GM12878 (cell line): Measurements from ENCODE around the gene RPL12. TPM values are rescaled to one million over a fixed set of nuclear protein-coding genes. Genes with fewer than 3 reads are reported as not detected.

Experiments
- ATAC-seq: fragments of 200-7000 bp; cut with Tn5 transposase; 3 replicates; pipeline ENCODE4 v1.9.1; 2020; ENCODE audit warnings: mild to moderate bottlenecking, moderate library complexity
- BruUV-seq: library from RNA; stranded (reverse); fragments of 400-500 nt; replicated peaks from 2 replicates; lab custom pipeline; 2021; lab: Mats Ljungman, UMichigan
- CTCF ChIA-PET: fragments of 300-600 bp; sonication (Branson Sonifier 250); formaldehyde crosslinking; extraction: SDS; loops from one replicate; lab custom pipeline; 2021; ENCODE audit warnings: inconsistent platforms; lab: Yijun Ruan, JAX
- POLR2A ChIA-PET: fragments of 350-600 bp; formaldehyde crosslinking; extraction: SDS; loops from one replicate; lab custom pipeline; 2021; ENCODE audit warnings: inconsistent platforms; lab: Charles Lee
- RAD21 ChIA-PET: fragments of 300-600 bp; sonication (Branson Sonifier 250); formaldehyde crosslinking; loops from one replicate; lab custom pipeline; 2023; ENCODE audit warnings: antibody characterized with exemption; ENCODE audit not compliant: unreplicated experiment; lab: Charles Lee
- SMC1A ChIA-PET: fragments of 300-600 bp; sonication (Branson Sonifier 250); formaldehyde crosslinking; loops from one replicate; lab custom pipeline; 2023; ENCODE audit not compliant: unreplicated experiment, uncharacterized antibody; lab: Charles Lee
- DNase-seq: peaks from one replicate; pipeline ENCODE4 v3.0.0-alpha.2; 2011; ENCODE audit warnings: low read depth, low spot score
- FAIRE-seq: peaks from 3 replicates; lab custom pipeline; 2011; peaks lifted over from hg19 to GRCh38; lab: Jason Lieb, UNC
- H2AFZ ChIP-seq: 2 replicates; pipeline ENCODE4 v1.6.0; 2011; ENCODE audit warnings: low read depth, low read length, control low read depth; ENCODE audit not compliant: control insufficient read depth
- H3K27ac ChIP-seq: 2 replicates; pipeline ENCODE4 v1.5.1; 2011; ENCODE audit warnings: control low read depth; ENCODE audit not compliant: control insufficient read depth, insufficient read depth
- H3K27me3 ChIP-seq, 2 experiments: replicated peaks in 1 of 2; 2 replicates each; pipeline versions ENCODE4 v1.6.0 to v1.6.1; 2011; ENCODE audit warnings: low read length in 1 of 2; ENCODE audit not compliant: control insufficient read depth in 2 of 2, insufficient read depth in 2 of 2
- H3K36me3 ChIP-seq, 2 experiments: 2 replicates each; pipeline ENCODE4 v1.5.1; 2011; ENCODE audit warnings: low read length in 1 of 2; ENCODE audit not compliant: control insufficient read depth in 2 of 2, insufficient read depth in 2 of 2
- H3K4me1 ChIP-seq: 2 replicates; pipeline ENCODE4 v1.6.1; 2011; ENCODE audit warnings: mild to moderate bottlenecking, low read length, moderate library complexity, mixed read lengths; ENCODE audit not compliant: control insufficient read depth, insufficient read depth
- H3K4me2 ChIP-seq: 2 replicates; pipeline ENCODE4 v1.6.0; 2011; ENCODE audit warnings: control low read depth; ENCODE audit not compliant: control insufficient read depth, insufficient read depth
- H3K4me3 ChIP-seq: fragments of 200-600 bp; sonication (generic); 2 replicates; pipeline ENCODE4 v1.5.1; 2016
- H3K79me2 ChIP-seq: 2 replicates; pipeline ENCODE4 v1.6.0; 2011; ENCODE audit warnings: low read length; ENCODE audit not compliant: control insufficient read depth, insufficient read depth
- H3K9ac ChIP-seq: 2 replicates; pipeline ENCODE4 v1.8.0; 2011; ENCODE audit warnings: low read length, control low read depth, mixed read lengths; ENCODE audit not compliant: control insufficient read depth, insufficient read depth
- H3K9me3 ChIP-seq: replicated peaks from 3 replicates; pipeline ENCODE4 v1.5.1; 2011; ENCODE audit warnings: mild to moderate bottlenecking, low read length; ENCODE audit not compliant: control insufficient read depth, insufficient read depth
- H4K20me1 ChIP-seq: 2 replicates; pipeline ENCODE4 v1.6.0; 2011; ENCODE audit not compliant: control insufficient read depth, insufficient read depth
- ATF7 ChIP-seq: fragments of 450-650 bp; IDR thresholded peaks from 2 replicates; pipeline ENCODE4 v1.6.1; 2016; ENCODE audit warnings: low read depth, mild to moderate bottlenecking
- BCLAF1 ChIP-seq: fragments of 450-650 bp; IDR thresholded peaks from 2 replicates; pipeline ENCODE4 v1.6.1; 2017; ENCODE audit warnings: antibody characterized with exemption, mild to moderate bottlenecking, moderate library complexity
- ETV6 ChIP-seq, 2 experiments: fragments of 450-650 bp in 1 of 2; IDR thresholded peaks in 1 of 2; conservative IDR thresholded peaks in 1 of 2; 2 replicates each; pipeline ENCODE4 v1.6.1; 2014; ENCODE audit warnings: antibody characterized with exemption in 1 of 2, borderline replicate concordance in 1 of 2, low read depth in 1 of 2, mild to moderate bottlenecking in 1 of 2, moderate library complexity in 1 of 2
- PAX5 ChIP-seq: IDR thresholded peaks from 2 replicates; pipeline ENCODE4 v1.6.1; 2011; ENCODE audit warnings: low read depth, low read length, borderline replicate concordance
- RELA ChIP-seq: fragments of 450-650 bp; IDR thresholded peaks from 2 replicates; pipeline ENCODE4 v1.8.0; 2014; ENCODE audit warnings: borderline replicate concordance; ENCODE audit not compliant: partially characterized antibody
- SMARCA5 ChIP-seq: fragments of 450-650 bp; IDR thresholded peaks from 2 replicates; pipeline ENCODE4 v1.6.1; 2017; ENCODE audit warnings: mild to moderate bottlenecking
- ZBED1 ChIP-seq: IDR thresholded peaks from 2 replicates; pipeline ENCODE4 v1.6.1; 2016; ENCODE audit warnings: borderline replicate concordance
- ZNF274 ChIP-seq: IDR thresholded peaks from one replicate; pipeline ENCODE4 v1.8.0; 2011; ENCODE audit not compliant: insufficient read length, insufficient read depth
- WGBS: methylation state at CpG from one replicate; pipeline ENCODE4 v1.1.6; 2016; ENCODE audit warnings: low lambda C conversion rate; ENCODE audit not compliant: insufficient replicate concordance, insufficient coverage; ENCODE audit errors: missing lambda C conversion rate; 5-methylcytosine and 5-hydroxymethylcytosine counted together
- in situ Hi-C: fragments of 300-500 bp; cut with MboI; formaldehyde crosslinking; loops from 9 replicates; pipeline ENCODE4 v1.14.3; 2018; ENCODE audit warnings: mixed read lengths
- intact Hi-C: fragments of 100-400 bp; cut with micrococcal nuclease; formaldehyde crosslinking; loops from one replicate; pipeline ENCODE4 v1.14.2; 2022; ENCODE audit not compliant: unreplicated experiment
- polyA plus RNA-seq, 11 experiments: library from polyadenylated mRNA; depleted of rRNA in 4 of 11; unstranded in 6 of 11; stranded (reverse) in 5 of 11; fragments of >200 nt; fragmentation: Nextera tagmentation in 4 of 11; fragmentation: Illumina TruSeq in 1 of 11; extraction: Ambion mirVana in 4 of 11; extraction: Trizol in 1 of 11; gene quantifications; 1 replicate in 1 of 11; 2 replicates in 10 of 11; pipeline versions ENCODE4 v1.2.1 to v1.2.3, GENCODE V29; 2011 to 2016; ENCODE audit warnings: inconsistent platforms in 2 of 11, missing spikeins in 2 of 11, low read depth in 1 of 11
- total RNA-seq, 4 experiments: library from RNA; depleted of rRNA in 3 of 4; stranded (reverse); fragments of >200 nt in 3 of 4; fragmentation: Illumina TruSeq in 1 of 4; extraction: Trizol in 1 of 4; gene quantifications; 2 replicates each; pipeline versions ENCODE4 v1.2.1 to v1.2.3, GENCODE V29; 2013 to 2021
- TF ChIP-seq, protein P1 (sequence below): fragments of 450-650 bp; IDR thresholded peaks from 2 replicates; pipeline ENCODE4 v1.6.1; 2017; ENCODE audit warnings: mild to moderate bottlenecking

Gene RPL12
- total and polyA plus RNA-seq, 10 of the 15 experiments (the other 5 are each of a cell fraction or from before 2014, with no cell fraction given): 961 to 5,544 (median 2,858) TPM

DNA sequence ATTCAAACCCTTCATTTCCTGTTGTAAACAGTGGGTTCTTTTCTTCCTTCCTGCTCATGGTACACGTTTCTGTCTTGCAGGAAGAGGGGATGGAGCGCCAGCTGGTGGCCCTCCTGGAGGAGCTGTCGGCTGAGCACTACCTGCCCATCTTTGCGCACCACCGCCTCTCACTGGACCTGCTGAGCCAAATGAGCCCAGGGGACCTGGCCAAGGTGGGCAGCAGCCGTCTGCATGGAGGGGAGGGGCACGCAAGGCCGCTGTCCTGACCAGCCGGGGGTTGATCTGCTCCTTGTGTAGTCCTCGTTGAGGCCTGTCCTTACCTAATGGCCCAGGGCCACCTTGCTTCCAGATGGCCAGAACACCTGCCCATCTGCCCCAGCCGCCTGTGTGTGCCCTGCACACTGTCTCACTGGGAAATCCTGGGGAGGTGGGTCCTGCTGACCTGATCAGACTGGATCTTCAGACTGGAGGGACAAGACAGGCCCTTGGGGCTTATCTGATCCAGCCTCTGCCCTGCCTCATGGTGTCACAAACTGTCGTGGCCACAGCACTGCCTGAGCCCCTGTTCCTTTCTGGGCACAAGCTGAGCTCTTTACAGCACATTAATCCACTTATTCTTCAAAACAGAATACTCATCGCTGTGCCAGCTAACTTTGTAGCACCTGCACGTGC lies 44.8 kb upstream of the RPL12 start:
- H3K36me3 ChIP-seq: peaks cover 2 to 3% of the 10 kb centered on the region in 2 experiments; a peak in 3 of 4 replicates
- H2AFZ ChIP-seq: no peak overlapping the region
- no peak overlapping the region for H3K4me3 ChIP-seq
- ChIA-PET RAD21 (no interaction called here), POLR2A (no interaction called here), SMC1A (no interaction called here), CTCF (no interaction called here)
- no peak for FAIRE-seq
- no peak overlapping the region for H3K27ac ChIP-seq
- H3K79me2 ChIP-seq: no peaks in the 10 kb centered on the region
- no peak overlapping the region for H3K9ac ChIP-seq
- DNase-seq: no peak
- 87% methylated on average over 14 of the region's 14 CpGs for WGBS
- no TSS peak for BruUV-seq
- H3K4me2 ChIP-seq: no peak overlapping the region
- no peaks in the 10 kb centered on the region for H3K27me3 ChIP-seq
- in situ Hi-C loops (no loop called here), intact Hi-C loops (no loop called here)
- TF ChIP-seq RELA: no peak
- no peak for TF ChIP-seq ZNF274
- TF ChIP-seq, protein P1, sequence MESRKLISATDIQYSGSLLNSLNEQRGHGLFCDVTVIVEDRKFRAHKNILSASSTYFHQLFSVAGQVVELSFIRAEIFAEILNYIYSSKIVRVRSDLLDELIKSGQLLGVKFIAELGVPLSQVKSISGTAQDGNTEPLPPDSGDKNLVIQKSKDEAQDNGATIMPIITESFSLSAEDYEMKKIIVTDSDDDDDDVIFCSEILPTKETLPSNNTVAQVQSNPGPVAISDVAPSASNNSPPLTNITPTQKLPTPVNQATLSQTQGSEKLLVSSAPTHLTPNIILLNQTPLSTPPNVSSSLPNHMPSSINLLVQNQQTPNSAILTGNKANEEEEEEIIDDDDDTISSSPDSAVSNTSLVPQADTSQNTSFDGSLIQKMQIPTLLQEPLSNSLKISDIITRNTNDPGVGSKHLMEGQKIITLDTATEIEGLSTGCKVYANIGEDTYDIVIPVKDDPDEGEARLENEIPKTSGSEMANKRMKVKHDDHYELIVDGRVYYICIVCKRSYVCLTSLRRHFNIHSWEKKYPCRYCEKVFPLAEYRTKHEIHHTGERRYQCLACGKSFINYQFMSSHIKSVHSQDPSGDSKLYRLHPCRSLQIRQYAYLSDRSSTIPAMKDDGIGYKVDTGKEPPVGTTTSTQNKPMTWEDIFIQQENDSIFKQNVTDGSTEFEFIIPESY: no peak
- no peaks in the 10 kb centered on the region for H3K9me3 ChIP-seq
- H4K20me1 ChIP-seq: no peaks in the 10 kb centered on the region
- no peak for ATAC-seq
- no peaks in the 10 kb centered on the region for H3K4me1 ChIP-seq

GRCh38 chr9:127494304-127494702 lies 43.1 kb upstream of the RPL12 start:
- no TSS peak for BruUV-seq
- CTCF ChIA-PET: no interaction called here
- Histone ChIP-seq H3K36me3 (peaks cover 4 to 5% of the 10 kb centered on the region in 2 experiments; a peak in 3 of 4 replicates), H3K4me3 (no peak overlapping the region), H4K20me1 (no peaks in the 10 kb centered on the region), H3K79me2 (no peaks in the 10 kb centered on the region), H3K9me3 (no peaks in the 10 kb centered on the region), H3K4me1 (no peaks in the 10 kb centered on the region), H3K9ac (no peak overlapping the region), H2AFZ (no peak overlapping the region), H3K4me2 (no peak overlapping the region), H3K27ac (no peak overlapping the region), H3K27me3 (no peaks in the 10 kb centered on the region)
- SMC1A ChIA-PET: no interaction called here
- RAD21 ChIA-PET: no interaction called here
- ATAC-seq (no peak), FAIRE-seq (no peak), DNase-seq (no peak)
- 98% methylated on average over 9 of the region's 9 CpGs for WGBS
- intact Hi-C loops: no loop called here
- POLR2A ChIA-PET: no interaction called here
- in situ Hi-C loops: no loop called here
- TF ChIP-seq SMARCA5: no peak
- no peak for TF ChIP-seq ZBED1
- no peak for TF ChIP-seq ATF7
- no peak for TF ChIP-seq BCLAF1
- no peak for TF ChIP-seq ETV6 (conservative IDR thresholded peaks at IDR 0.05 in 1 of 2, IDR thresholded peaks at IDR 0.05 in 1 of 2; ENCODE audit: borderline replicate concordance in 1 of 2, low read depth in 1 of 2)
- no peak for TF ChIP-seq RELA
- TF ChIP-seq ZNF274: no peak
- TF ChIP-seq PAX5: no peak
